Lower lobe of right lung (tissue), 2 donors: ENCODE measurements around the gene LRP1B. TPM values are rescaled to one million over a fixed set of nuclear protein-coding genes. Genes with fewer than 3 reads are reported as not detected.

ENCODE experiments used
- ATAC-seq, 2 donors: fragments of 200-7000 bp; cut with Tn5 transposase; one replicate each; pipeline ENCODE4 v1.9.1; 2020 to 2022; ENCODE audit warnings: mild to moderate bottlenecking in 2 of 2, moderate library complexity in 2 of 2
- DNase-seq: peaks from one replicate; pipeline ENCODE4 v3.0.0-alpha.2; 2020
- H3K27ac ChIP-seq: fragments of 200-600 bp; one replicate; pipeline ENCODE4 v1.8.0; 2022
- H3K27me3 ChIP-seq: fragments of 200-600 bp; one replicate; pipeline ENCODE4 v1.8.0; 2022; ENCODE audit warnings: low read depth
- H3K36me3 ChIP-seq: fragments of 200-600 bp; one replicate; pipeline ENCODE4 v1.8.0; 2022; ENCODE audit warnings: mild to moderate bottlenecking
- H3K4me1 ChIP-seq: fragments of 200-600 bp; one replicate; pipeline ENCODE4 v1.8.0; 2022
- H3K4me3 ChIP-seq: fragments of 200-600 bp; one replicate; pipeline ENCODE4 v1.8.0; 2022; ENCODE audit warnings: mild to moderate bottlenecking
- H3K9me3 ChIP-seq: fragments of 200-600 bp; one replicate; pipeline ENCODE4 v1.8.0; 2022
- CTCF ChIP-seq: fragments of 200-600 bp; IDR thresholded peaks from one replicate; pipeline ENCODE4 v1.8.0; 2022; ENCODE audit warnings: antibody characterized with exemption, mild to moderate bottlenecking
- intact Hi-C: fragments of 100-400 bp; cut with DNase I; formaldehyde crosslinking; loops from one replicate; pipeline ENCODE4 v1.11.0; 2022
- total RNA-seq: library from RNA; stranded (reverse); fragmentation: NEBNext Ultra II Directional; extraction: Animal tissue kit (Norgen Biotek cat#: 25700); gene quantifications from one replicate; pipeline ENCODE4 v1.2.1, GENCODE V29; 2021
- donor health status: DM: no; HTN: yes; CAD: no; lungs with severe emphysema.

LRP1B gene
- total RNA-seq, 1 donor from 2014 or later: 0.09 TPM

- H3K27ac ChIP-seq: no peak overlapping the region
- DNase-seq (no peak), ATAC-seq (no peak)
- no peaks in the 10 kb centered on the region for H3K4me1 ChIP-seq
- H3K4me3 ChIP-seq: no peak overlapping the region
- no peaks in the 10 kb centered on the region for H3K27me3 ChIP-seq
- intact Hi-C loops: no loop called here
- TF ChIP-seq CTCF: no peak
- H3K36me3 ChIP-seq: no peaks in the 10 kb centered on the region
- H3K9me3 ChIP-seq: no peaks in the 10 kb centered on the region
These were observed 72.7 kb downstream of the LRP1B start for GRCh38 chr2:142058149-142058548.

- no peak for ATAC-seq
- Histone ChIP-seq H3K27me3 (no peaks in the 10 kb centered on the region), H3K9me3 (no peaks in the 10 kb centered on the region), H3K27ac (no peak overlapping the region), H3K4me1 (no peaks in the 10 kb centered on the region), H3K4me3 (no peak overlapping the region), H3K36me3 (no peaks in the 10 kb centered on the region)
- TF ChIP-seq CTCF: no peak
- DNase-seq: no peak
- intact Hi-C loops: no loop called here
These were observed 74.0 kb downstream of the LRP1B start for GRCh38 chr2:142056784-142057183.

GRCh38 chr2:142052220-142052863, 78.5 kb downstream of the LRP1B start:
- H3K36me3 ChIP-seq: no peaks in the 10 kb centered on the region
- H3K4me1 ChIP-seq: no peaks in the 10 kb centered on the region
- no peak overlapping the region for H3K4me3 ChIP-seq
- no peaks in the 10 kb centered on the region for H3K9me3 ChIP-seq
- no peak overlapping the region for H3K27ac ChIP-seq
- ATAC-seq (no peak), DNase-seq (no peak)
- no peak for TF ChIP-seq CTCF
- intact Hi-C loops: no loop called here
- no peaks in the 10 kb centered on the region for H3K27me3 ChIP-seq

- TF ChIP-seq CTCF: no peak
- DNase-seq (no peak), ATAC-seq (no peak)
- Histone ChIP-seq H3K27ac (no peak overlapping the region), H3K36me3 (no peaks in the 10 kb centered on the region), H3K27me3 (no peaks in the 10 kb centered on the region), H3K4me1 (no peaks in the 10 kb centered on the region), H3K4me3 (no peak overlapping the region), H3K9me3 (no peaks in the 10 kb centered on the region)
- intact Hi-C loops: no loop called here
These were observed 82.2 kb downstream of the LRP1B start for GRCh38 chr2:142048581-142048980.

- Histone ChIP-seq H3K4me3 (no peak overlapping the region), H3K27ac (no peak overlapping the region), H3K27me3 (no peaks in the 10 kb centered on the region), H3K4me1 (no peaks in the 10 kb centered on the region), H3K36me3 (no peaks in the 10 kb centered on the region), H3K9me3 (no peaks in the 10 kb centered on the region)
- TF ChIP-seq CTCF: no peak
- ATAC-seq (no peak), DNase-seq (no peak)
- intact Hi-C loops: no loop called here
These were observed 85.2 kb downstream of the LRP1B start for GRCh38 chr2:142045641-142046040.
